Trophoblast cell (in vitro differentiated cells and primary cell): Measurements from ENCODE around the gene NPHP4.
A peak's percentile ranks its signal among the peaks of the same experiment; 100 is the strongest.

Experiments used
- DNase-seq, 2 donors: peaks; one replicate each; pipeline ENCODE4 v3.0.0-alpha.2; 2016
- H2AFZ ChIP-seq: 2 replicates; pipeline ENCODE4 v1.6.1; 2013; ENCODE audit warnings: low read length, moderate library complexity, mild to moderate bottlenecking; ENCODE audit not compliant: insufficient read depth, poor library complexity
- H2AK5ac ChIP-seq: 2 replicates; pipeline ENCODE4 v1.6.1; 2013; ENCODE audit warnings: mild to moderate bottlenecking, low read length
- H2BK120ac ChIP-seq: 2 replicates; pipeline ENCODE4 v1.6.1; 2013; ENCODE audit warnings: low read length, mild to moderate bottlenecking, moderate library complexity; ENCODE audit not compliant: insufficient read depth, poor library complexity
- H2BK12ac ChIP-seq: 2 replicates; pipeline ENCODE4 v1.6.1; 2013; ENCODE audit warnings: mild to moderate bottlenecking, low read length, moderate library complexity
- H2BK5ac ChIP-seq: 2 replicates; pipeline ENCODE4 v1.6.1; 2013; ENCODE audit warnings: low read length, low read depth, moderate library complexity, mild to moderate bottlenecking; ENCODE audit not compliant: poor library complexity
- H3K14ac ChIP-seq: 2 replicates; pipeline ENCODE4 v1.6.1; 2013; ENCODE audit warnings: mild to moderate bottlenecking, low read length
- H3K18ac ChIP-seq: 2 replicates; pipeline ENCODE4 v1.6.1; 2013; ENCODE audit warnings: mild to moderate bottlenecking, low read length
- H3K23ac ChIP-seq: 2 replicates; pipeline ENCODE4 v1.6.1; 2013; ENCODE audit warnings: low read length
- H3K27ac ChIP-seq: 2 replicates; pipeline ENCODE4 v1.5.1; 2013; ENCODE audit warnings: low read depth, mild to moderate bottlenecking, inconsistent platforms, low read length, moderate library complexity
- H3K27me3 ChIP-seq: 2 replicates; pipeline ENCODE4 v1.6.1; 2013; ENCODE audit warnings: inconsistent platforms, mild to moderate bottlenecking, low read length, moderate library complexity; ENCODE audit not compliant: insufficient read depth
- H3K36me3 ChIP-seq, 2 experiments: 1 replicate in 1 of 2; 2 replicates in 1 of 2; pipeline ENCODE4 v1.6.1; 2013; ENCODE audit warnings: low read length in 2 of 2, mild to moderate bottlenecking in 2 of 2, moderate library complexity in 1 of 2; ENCODE audit not compliant: insufficient read depth in 2 of 2, control insufficient read depth in 1 of 2
- H3K4ac ChIP-seq: 2 replicates; pipeline ENCODE4 v1.6.1; 2013; ENCODE audit warnings: low read depth, mild to moderate bottlenecking, low read length, moderate library complexity
- H3K4me1 ChIP-seq, 2 experiments: 1 replicate in 1 of 2; 2 replicates in 1 of 2; pipeline ENCODE4 v1.6.1; 2013; ENCODE audit warnings: low read length in 2 of 2, mild to moderate bottlenecking in 2 of 2, moderate library complexity in 1 of 2; ENCODE audit not compliant: insufficient read depth in 2 of 2, control insufficient read depth in 1 of 2
- H3K4me2 ChIP-seq: 2 replicates; pipeline ENCODE4 v1.6.1; 2013; ENCODE audit warnings: inconsistent platforms, mild to moderate bottlenecking, low read length, moderate library complexity
- H3K4me3 ChIP-seq: 2 replicates; pipeline ENCODE4 v1.5.1; 2013; ENCODE audit warnings: mild to moderate bottlenecking, low read depth, low read length, inconsistent platforms
- H3K79me1 ChIP-seq: one replicate; pipeline ENCODE4 v1.6.1; 2013; ENCODE audit warnings: low read length
- H3K79me2 ChIP-seq: 2 replicates; pipeline ENCODE4 v1.6.1; 2013; ENCODE audit warnings: low read length, mild to moderate bottlenecking; ENCODE audit not compliant: control insufficient read depth, insufficient read depth, poor library complexity
- H3K9ac ChIP-seq: 2 replicates; pipeline ENCODE4 v1.6.1; 2013; ENCODE audit warnings: mild to moderate bottlenecking, low read length
- H3K9me3 ChIP-seq: 2 replicates; pipeline ENCODE4 v1.6.1; 2013; ENCODE audit warnings: low read depth, mild to moderate bottlenecking, control low read depth, inconsistent platforms, low read length; ENCODE audit not compliant: insufficient read depth
- H4K12ac ChIP-seq: 2 replicates; pipeline ENCODE4 v1.6.1; 2013; ENCODE audit warnings: low read depth, mild to moderate bottlenecking, low read length, moderate library complexity
- H4K8ac ChIP-seq: 2 replicates; pipeline ENCODE4 v1.6.1; 2013; ENCODE audit warnings: low read depth, mild to moderate bottlenecking, low read length, moderate library complexity
- H4K91ac ChIP-seq: one replicate; pipeline ENCODE4 v1.6.1; 2013; ENCODE audit warnings: low read depth, mild to moderate bottlenecking, low read length, moderate library complexity
- WGBS: extraction: QIAGEN DNeasy Blood & Tissue Kit; methylation state at CpG from one replicate; pipeline ENCODE4 v1.1.7; 2013; ENCODE audit warnings: missing lambda C conversion rate; ENCODE audit not compliant: insufficient read length, insufficient coverage; ENCODE audit errors: extremely low coverage; 5-methylcytosine and 5-hydroxymethylcytosine counted together

NPHP4 gene

DNA sequence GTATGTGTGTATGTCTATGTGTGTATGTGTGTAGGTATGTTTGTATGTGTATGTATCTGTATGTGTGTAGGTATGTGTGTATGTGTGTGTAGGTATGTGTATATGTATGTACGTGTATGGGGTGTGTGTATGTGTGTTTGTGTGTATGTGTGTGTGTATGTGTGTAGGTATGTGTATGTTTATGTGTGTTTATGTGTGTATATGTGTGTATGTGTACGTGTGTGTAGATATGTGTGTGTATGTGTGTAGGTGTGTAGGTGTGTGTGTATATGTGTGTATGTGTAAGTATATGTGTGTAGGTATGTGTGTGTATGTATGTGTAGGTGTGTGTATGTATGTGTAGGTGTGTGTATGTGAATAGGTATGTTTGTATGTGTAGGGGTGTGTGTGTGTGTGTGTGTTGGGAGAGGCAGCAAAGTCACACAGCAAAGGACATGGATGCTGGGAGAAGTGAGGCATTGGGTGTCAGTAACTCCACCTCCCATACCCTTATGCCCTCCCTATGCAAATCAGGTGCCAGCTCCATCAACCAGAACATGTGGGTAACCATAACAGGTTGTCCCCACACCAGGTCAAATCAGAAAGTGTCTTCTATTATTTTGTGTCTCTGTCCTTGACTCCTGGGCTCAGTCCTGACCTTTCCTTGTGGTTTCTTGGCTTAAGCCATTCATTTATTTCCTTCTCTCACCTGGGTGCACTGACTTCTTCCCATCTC, 38.5 kb upstream of the NPHP4 start:
- no peaks in the 10 kb centered on the region for H3K79me2 ChIP-seq
- no peak overlapping the region for H3K9ac ChIP-seq

DNA sequence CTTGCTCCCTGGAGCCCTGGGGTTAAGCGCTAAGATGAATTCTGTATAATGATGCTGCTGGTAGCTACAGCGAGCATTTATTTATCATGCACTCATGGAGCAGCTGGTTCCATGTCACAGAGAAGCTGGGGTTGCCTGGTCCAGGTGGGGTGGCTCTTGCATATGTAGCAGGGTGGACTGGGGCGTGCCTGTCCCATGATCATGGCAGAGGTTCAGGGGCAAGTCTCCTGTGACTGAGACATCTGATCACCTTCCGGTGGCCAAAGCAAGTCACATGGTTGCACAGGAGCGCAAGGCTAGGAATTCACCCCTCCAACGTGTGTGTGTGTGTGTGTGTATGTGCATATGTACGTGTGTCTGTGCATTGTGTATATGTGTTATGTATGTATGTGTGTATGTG, 37.9 kb upstream of the NPHP4 start:
- DNase-seq: no peak
- Histone ChIP-seq H3K9ac (no peak overlapping the region), H3K18ac (no peak overlapping the region), H3K79me2 (no peaks in the 10 kb centered on the region), H3K4me3 (no peak overlapping the region), H2BK12ac (no peak overlapping the region), H2AFZ (no peak overlapping the region), H3K27me3 (no peaks in the 10 kb centered on the region), H3K4me2 (no peak overlapping the region), H2BK5ac (no peak overlapping the region), H2BK120ac (no peak overlapping the region), H4K8ac (no peak overlapping the region), H3K9me3 (no peaks in the 10 kb centered on the region), H3K4ac (no peak overlapping the region), H4K12ac (no peak overlapping the region), H3K27ac (no peak overlapping the region), H3K14ac (no peak overlapping the region), H3K79me1 (no peaks in the 10 kb centered on the region), H4K91ac (no peak overlapping the region), H3K36me3 (no peaks in the 10 kb centered on the region), H2AK5ac (no peak overlapping the region), H3K4me1 (peaks cover 0 to 3% of the 10 kb centered on the region in 2 experiments), H3K23ac (no peak overlapping the region)
- no CpG with 5 or more reads among the region's 7 CpGs for WGBS

More for the DNA sequence above, 38.5 kb upstream of the NPHP4 start:
- no peaks in the 10 kb centered on the region for H3K27me3 ChIP-seq
- no peak overlapping the region for H2BK12ac ChIP-seq
- no peak overlapping the region for H4K8ac ChIP-seq
- WGBS: 100% methylated on average over 1 of the region's 2 CpGs
- H3K18ac ChIP-seq: no peak overlapping the region
- DNase-seq: no peak
- H2AFZ ChIP-seq: no peak overlapping the region
- no peak overlapping the region for H2BK120ac ChIP-seq
- no peak overlapping the region for H3K14ac ChIP-seq
- H4K91ac ChIP-seq: no peak overlapping the region
- H3K4me3 ChIP-seq: no peak overlapping the region
- H3K4me2 ChIP-seq: no peak overlapping the region
- no peak overlapping the region for H2BK5ac ChIP-seq
- H3K27ac ChIP-seq: no peak overlapping the region
- H4K12ac ChIP-seq: no peak overlapping the region
- no peak overlapping the region for H3K4ac ChIP-seq
- H2AK5ac ChIP-seq: no peak overlapping the region
- no peaks in the 10 kb centered on the region for H3K79me1 ChIP-seq
- no peaks in the 10 kb centered on the region for H3K9me3 ChIP-seq
- H3K36me3 ChIP-seq: no peaks in the 10 kb centered on the region
- H3K4me1 ChIP-seq: peaks cover 0 to 3% of the 10 kb centered on the region in 2 experiments
- H3K23ac ChIP-seq: no peak overlapping the region

DNA sequence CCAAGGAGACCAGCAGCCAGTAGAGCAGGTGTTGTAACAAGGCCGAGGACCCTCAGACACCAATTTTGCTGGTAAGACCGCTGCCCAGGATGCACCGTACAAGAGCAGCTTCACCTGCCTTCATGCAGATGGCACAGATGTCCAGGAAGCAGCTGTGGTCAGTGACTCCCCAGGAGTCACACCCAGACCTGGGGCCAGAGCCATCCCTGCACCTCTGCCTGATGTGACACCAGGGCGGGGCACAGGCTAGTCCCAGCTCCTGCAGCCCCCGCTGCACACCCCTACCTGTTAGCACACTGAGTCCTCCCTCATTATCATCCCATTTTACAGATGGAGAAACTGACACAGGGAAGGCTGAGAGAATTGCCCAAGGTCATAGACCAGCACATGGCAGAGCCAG, 37.1 kb upstream of the NPHP4 start:
- Histone ChIP-seq H2BK5ac (no peak overlapping the region), H3K79me1 (no peaks in the 10 kb centered on the region), H3K4me1 (peaks cover 0 to 3% of the 10 kb centered on the region in 2 experiments), H2BK120ac (no peak overlapping the region), H3K4me3 (no peak overlapping the region), H2AK5ac (no peak overlapping the region), H3K9me3 (no peaks in the 10 kb centered on the region), H3K27ac (no peak overlapping the region), H3K9ac (no peak overlapping the region), H4K91ac (no peak overlapping the region), H3K23ac (no peak overlapping the region), H3K27me3 (no peaks in the 10 kb centered on the region), H3K18ac (no peak overlapping the region), H3K36me3 (no peaks in the 10 kb centered on the region), H4K12ac (no peak overlapping the region), H3K4ac (no peak overlapping the region), H3K79me2 (no peaks in the 10 kb centered on the region), H3K4me2 (no peak overlapping the region), H2AFZ (no peak overlapping the region), H4K8ac (no peak overlapping the region), H2BK12ac (no peak overlapping the region), H3K14ac (no peak overlapping the region)
- no CpG with 5 or more reads among the region's 5 CpGs for WGBS
- no peak for DNase-seq

DNA sequence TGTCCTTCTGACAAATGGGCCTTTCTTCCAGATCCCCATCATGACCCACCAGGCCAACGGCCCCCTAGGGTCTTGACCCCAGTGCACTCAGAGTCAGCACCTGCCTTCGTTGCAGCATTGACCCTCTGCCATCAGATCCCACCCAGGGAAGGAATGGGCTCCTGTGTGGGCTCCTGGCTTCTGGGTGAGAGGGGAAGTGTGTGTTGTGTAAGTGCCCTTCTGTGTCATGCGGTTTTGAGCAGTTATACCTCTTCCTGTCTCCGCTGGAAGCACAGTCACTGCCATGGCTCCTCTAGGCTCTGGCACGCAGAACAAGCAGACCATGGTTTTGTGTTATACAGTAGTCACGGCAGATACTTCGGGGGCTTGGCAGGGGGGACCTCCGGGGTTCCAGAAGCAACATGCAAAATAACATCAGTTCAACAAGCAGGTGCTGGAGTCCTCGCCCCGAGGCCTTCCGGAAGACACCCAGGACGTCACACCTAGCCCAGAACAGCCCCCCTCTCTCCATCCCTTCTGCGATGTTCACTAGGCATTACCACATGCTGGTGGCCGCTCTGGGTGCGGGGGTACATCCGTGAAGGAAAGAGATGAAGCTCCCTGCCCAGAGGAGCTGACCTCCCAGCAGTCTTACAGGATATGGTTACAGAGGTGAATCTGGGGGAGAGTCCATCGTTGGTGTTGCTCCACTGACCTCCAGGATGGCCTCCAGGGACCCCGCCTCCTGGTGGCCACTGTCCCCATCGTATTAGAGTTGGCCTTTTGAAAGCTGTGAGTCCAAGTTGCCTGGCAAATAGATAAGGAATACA, 36.0 kb upstream of the NPHP4 start:
- H3K79me1 ChIP-seq: no peaks in the 10 kb centered on the region

More for the DNA sequence above, 36.0 kb upstream of the NPHP4 start:
- H3K9ac ChIP-seq: no peak overlapping the region
- peaks cover 0 to 3% of the 10 kb centered on the region in 2 experiments for H3K4me1 ChIP-seq
- H3K27ac ChIP-seq: no peak overlapping the region
- no peak overlapping the region for H3K23ac ChIP-seq
- no CpG with 5 or more reads among the region's 19 CpGs for WGBS
- no peak overlapping the region for H2AFZ ChIP-seq
- H3K27me3 ChIP-seq: no peaks in the 10 kb centered on the region
- peak in 1 of 2 donors; percentile 31 for DNase-seq
- H3K14ac ChIP-seq: no peak overlapping the region
- no peak overlapping the region for H2BK12ac ChIP-seq
- H3K4me2 ChIP-seq: no peak overlapping the region
- no peak overlapping the region for H4K12ac ChIP-seq
- H3K18ac ChIP-seq: no peak overlapping the region
- H4K91ac ChIP-seq: no peak overlapping the region
- no peaks in the 10 kb centered on the region for H3K36me3 ChIP-seq
- no peak overlapping the region for H3K4ac ChIP-seq
- no peak overlapping the region for H2BK120ac ChIP-seq
- H3K79me2 ChIP-seq: no peaks in the 10 kb centered on the region
- H4K8ac ChIP-seq: no peak overlapping the region
- no peak overlapping the region for H2BK5ac ChIP-seq
- H3K9me3 ChIP-seq: no peaks in the 10 kb centered on the region
- H2AK5ac ChIP-seq: no peak overlapping the region
- H3K4me3 ChIP-seq: no peak overlapping the region
